ENCODE results near the gene CCL11. TPM values are rescaled to one million over a fixed set of nuclear protein-coding genes. Genes with fewer than 3 reads are reported as not detected.
A peak's percentile ranks its signal among the peaks of the same experiment; 100 is the strongest.
"Not testable (repeated sequence)": the region's sequence is repeated elsewhere in the genome, so short reads cannot be mapped to it uniquely, and the experiment has no call there.

Gene CCL11
- total RNA-seq, 1 experiment from 2014 or later, result not detected

DNA sequence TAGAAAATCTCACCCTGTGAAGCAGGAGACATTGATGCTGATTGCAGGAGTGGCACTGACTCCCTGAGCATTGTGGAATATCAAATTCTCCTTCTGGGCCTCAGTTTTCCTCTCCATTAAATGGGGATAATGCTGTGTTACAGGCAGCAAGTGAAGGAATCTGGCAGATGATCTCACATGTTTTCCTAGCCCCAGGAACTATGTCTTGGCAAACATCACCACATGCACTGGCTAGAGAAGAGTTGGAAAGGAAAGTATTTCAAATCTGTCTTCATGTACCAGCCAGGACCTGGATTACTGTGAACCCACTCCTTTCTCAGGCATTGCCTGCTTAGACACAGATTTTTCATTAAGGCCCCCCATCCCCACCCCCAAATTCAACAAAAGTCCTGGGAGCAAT, 20.1 kb downstream of the CCL11 start:
- Histone ChIP-seq H3K36me3 (no peaks in the 10 kb centered on the region), H3K9me3 (replicated peaks) (no peaks in the 10 kb centered on the region), H3K4me1 (replicated peaks) (peaks cover 11% of the 10 kb centered on the region), H3K27me3 (replicated peaks) (no peaks in the 10 kb centered on the region), H3K27ac (no peak overlapping the region), H3K4me3 (no peak overlapping the region)
- no peak for DNase-seq (ENCODE audit: low read depth in 1 of 2, low spot score in 2 of 2)

DNA sequence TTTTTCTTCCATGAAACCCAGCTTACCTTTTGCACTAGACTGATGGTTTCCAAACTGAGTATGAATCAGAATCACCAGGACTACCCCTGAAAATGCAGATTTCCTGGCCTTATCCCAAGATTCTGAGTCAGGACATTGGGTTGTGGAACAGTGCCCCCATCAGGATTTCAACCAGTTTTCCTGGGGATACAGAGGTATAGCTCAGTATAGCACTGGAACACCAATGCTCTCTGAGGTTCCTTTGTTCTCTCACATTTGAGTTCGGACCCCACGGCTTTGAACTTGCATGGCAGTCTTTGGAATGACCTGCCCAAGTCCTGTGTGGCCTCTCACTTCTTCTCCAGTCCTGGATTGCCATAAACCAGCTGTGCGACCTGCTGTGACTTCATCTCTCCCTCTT, 20.9 kb downstream of the CCL11 start:
- Histone ChIP-seq H3K4me1 (replicated peaks) (peaks cover 3% of the 10 kb centered on the region), H3K27me3 (replicated peaks) (no peaks in the 10 kb centered on the region), H3K9me3 (replicated peaks) (no peaks in the 10 kb centered on the region), H3K27ac (no peak overlapping the region), H3K4me3 (no peak overlapping the region), H3K36me3 (no peaks in the 10 kb centered on the region)
- DNase-seq (ENCODE audit: low read depth in 1 of 2, low spot score in 2 of 2), result peak; percentile 49 to 52

DNA sequence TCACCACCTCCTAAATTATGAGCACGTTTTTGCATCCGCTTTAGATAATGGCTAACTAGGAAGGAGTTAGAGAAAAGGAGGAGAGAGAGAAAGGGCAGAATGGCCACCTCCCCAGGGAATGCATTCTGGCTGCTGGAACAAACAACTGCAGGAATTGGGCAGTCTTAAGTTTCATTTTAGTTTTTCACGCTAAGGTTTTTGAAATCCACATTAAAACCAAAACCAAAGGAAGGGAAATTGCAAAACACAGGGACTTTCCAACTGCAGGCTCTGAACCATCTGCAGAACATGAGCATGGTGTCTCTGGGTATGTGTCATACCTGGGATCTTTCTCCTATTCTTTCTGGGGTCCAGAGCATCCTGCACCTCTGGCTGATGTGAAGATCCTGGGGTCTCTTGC, 21.6 kb downstream of the CCL11 start:
- Histone ChIP-seq H3K36me3 (no peaks in the 10 kb centered on the region), H3K27me3 (replicated peaks) (no peaks in the 10 kb centered on the region), H3K4me1 (replicated peaks) (no peaks in the 10 kb centered on the region; the same call in 1 of the 2 replicates), H3K4me3 (no peak overlapping the region), H3K27ac (no peak overlapping the region), H3K9me3 (replicated peaks) (no peaks in the 10 kb centered on the region)
- no peak for DNase-seq (ENCODE audit: low read depth in 1 of 2, low spot score in 2 of 2)

DNA sequence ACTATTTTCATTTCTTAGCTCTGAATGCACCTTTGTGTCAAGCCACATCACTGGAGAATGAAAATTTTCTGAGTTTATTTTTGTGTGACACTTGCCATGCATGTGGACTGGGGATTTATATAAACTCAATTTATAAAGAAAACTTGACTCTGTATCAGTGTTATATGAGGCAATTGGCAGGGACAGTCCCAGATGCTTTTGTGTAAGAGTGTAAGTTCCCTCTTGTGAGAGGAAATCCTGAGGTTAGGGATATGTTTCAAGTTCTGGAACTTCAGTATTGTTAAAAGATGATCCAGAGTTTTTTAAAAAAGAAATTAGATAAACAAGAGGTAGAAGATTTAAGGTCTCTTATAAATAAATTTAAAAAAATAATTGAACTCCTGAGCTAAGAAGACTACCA, 22.8 kb downstream of the CCL11 start:
- Histone ChIP-seq H3K4me1 (replicated peaks) (no peaks in the 10 kb centered on the region; the same call in 1 of the 2 replicates), H3K9me3 (replicated peaks) (no peaks in the 10 kb centered on the region), H3K27ac (no peak overlapping the region), H3K27me3 (replicated peaks) (no peaks in the 10 kb centered on the region), H3K4me3 (no peak overlapping the region), H3K36me3 (no peaks in the 10 kb centered on the region)
- no peak for DNase-seq (ENCODE audit: low read depth in 1 of 2, low spot score in 2 of 2)

DNA sequence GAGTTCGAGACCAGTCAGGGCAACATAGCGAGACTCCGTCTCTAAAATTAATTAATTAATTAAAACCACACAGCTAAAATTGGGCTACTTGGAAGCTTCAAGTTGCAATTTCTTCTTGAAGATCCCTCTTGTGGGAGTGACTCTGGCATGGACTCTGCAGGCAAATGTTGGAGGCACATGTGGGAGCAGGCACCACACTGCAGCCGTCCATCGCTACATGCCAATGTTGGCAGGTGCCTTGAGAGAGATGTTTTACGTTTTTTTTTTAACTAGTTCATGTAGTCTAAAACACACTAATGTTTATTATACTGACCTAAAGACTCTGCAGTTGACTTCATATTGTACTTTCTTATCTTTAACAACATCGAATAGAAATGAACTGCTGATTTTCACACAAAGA, 25.7 kb downstream of the CCL11 start:
- DNase-seq (ENCODE audit: low read depth in 1 of 2, low spot score in 2 of 2), result no peak
- H3K27me3 ChIP-seq (replicated peaks), result no peaks in the 10 kb centered on the region
- no peak overlapping the region for H3K27ac ChIP-seq
- H3K36me3 ChIP-seq, result no peaks in the 10 kb centered on the region
- H3K9me3 ChIP-seq (replicated peaks), result no peaks in the 10 kb centered on the region
- no peak overlapping the region for H3K4me3 ChIP-seq
- H3K4me1 ChIP-seq (replicated peaks), result no peaks in the 10 kb centered on the region; the same call in 1 of the 2 replicates

DNA sequence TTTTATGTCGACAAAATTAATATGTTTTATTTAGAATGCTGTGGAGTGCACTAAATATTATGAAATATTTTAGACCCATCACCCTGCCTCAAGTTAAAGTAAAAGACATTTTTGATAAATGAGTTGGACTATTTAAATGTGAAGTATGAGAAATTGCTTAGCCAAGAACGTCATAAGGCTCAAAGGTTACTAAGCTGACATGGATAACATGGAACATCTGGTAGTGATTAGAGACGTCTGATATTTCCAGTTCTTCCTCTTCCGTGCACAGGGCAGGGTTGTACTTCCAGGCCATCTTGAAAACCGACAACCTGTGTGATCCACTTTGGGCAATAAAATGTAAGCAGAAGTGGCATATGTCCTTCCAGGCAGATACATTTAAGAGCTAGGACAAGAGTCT, 26.5 kb downstream of the CCL11 start:
- Histone ChIP-seq H3K27me3 (replicated peaks) (no peaks in the 10 kb centered on the region; the same call in 1 of the 2 replicates), H3K9me3 (replicated peaks) (no peaks in the 10 kb centered on the region), H3K4me3 (no peak overlapping the region), H3K27ac (no peak overlapping the region), H3K36me3 (no peaks in the 10 kb centered on the region), H3K4me1 (replicated peaks) (no peaks in the 10 kb centered on the region)
- no peak for DNase-seq (ENCODE audit: low read depth in 1 of 2, low spot score in 2 of 2)

DNA sequence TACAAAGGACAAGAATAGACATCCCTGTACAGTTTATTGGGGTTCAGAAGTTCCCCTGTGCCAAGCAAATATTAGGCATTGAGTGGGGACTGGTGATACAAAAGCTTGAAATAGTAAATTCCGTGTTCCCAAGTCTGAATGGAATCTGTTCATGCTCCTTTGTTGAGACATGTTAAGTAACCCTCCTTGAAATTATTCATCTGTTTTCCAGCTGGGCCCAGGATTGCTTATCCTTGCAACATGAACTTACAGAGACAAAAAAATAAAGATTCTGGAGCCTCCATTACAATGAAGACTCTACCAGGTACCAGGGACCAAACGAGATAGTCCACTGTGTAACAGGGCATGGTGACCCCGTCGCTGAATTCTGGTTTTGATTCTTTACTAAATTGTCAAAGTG, 27.6 kb downstream of the CCL11 start:
- H3K4me1 ChIP-seq (replicated peaks), result no peaks in the 10 kb centered on the region
- H3K36me3 ChIP-seq, result no peaks in the 10 kb centered on the region
- no peaks in the 10 kb centered on the region; the same call in 1 of the 2 replicates for H3K27me3 ChIP-seq (replicated peaks)
- H3K9me3 ChIP-seq (replicated peaks), result no peaks in the 10 kb centered on the region
- H3K4me3 ChIP-seq, result no peak overlapping the region
- DNase-seq (ENCODE audit: low read depth in 1 of 2, low spot score in 2 of 2), result no peak
- H3K27ac ChIP-seq, result no peak overlapping the region

DNA sequence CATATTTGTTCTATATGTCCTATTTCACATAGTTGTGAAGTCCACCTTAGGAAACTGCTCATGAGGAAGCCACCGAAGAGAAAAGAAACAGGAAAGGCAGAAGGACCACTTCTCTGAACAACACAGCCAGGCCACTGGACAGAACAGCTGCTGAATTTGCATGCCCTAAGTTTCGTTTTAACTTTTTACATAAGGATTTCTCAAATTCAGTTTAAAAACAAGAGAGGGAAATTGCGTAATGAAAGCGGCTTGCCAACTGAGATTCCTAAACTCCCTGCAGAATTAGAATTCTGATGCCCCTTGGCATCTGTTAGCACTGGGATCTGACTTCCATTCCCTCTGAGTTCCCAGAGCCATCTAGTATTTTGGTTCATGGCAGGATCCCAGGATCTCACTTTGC, 28.7 kb downstream of the CCL11 start:
- H3K27ac ChIP-seq, result no peak overlapping the region
- DNase-seq (ENCODE audit: low read depth in 1 of 2, low spot score in 2 of 2), result no peak
- H3K4me3 ChIP-seq, result no peak overlapping the region

DNA sequence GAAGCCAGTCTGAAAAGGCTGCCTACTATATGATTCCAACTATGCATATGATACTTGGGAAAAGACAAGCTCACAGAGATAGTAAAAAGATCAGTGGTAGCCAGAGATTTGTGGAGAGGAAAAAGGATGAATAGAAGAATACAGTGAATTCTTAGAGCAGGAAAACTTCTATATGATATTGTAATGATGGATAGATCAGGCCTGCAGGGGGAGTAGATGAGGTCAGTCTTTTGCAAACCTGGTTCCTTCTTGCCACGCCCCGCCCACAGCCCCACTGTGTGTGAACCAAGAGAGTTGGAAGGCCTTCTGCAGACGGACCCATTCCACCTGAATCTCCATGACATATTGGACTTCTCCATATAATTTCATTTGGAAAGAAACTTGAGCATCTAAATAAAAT, 32.9 kb downstream of the CCL11 start:
- Histone ChIP-seq H3K27me3 (replicated peaks) (no peaks in the 10 kb centered on the region; the same call in 1 of the 2 replicates), H3K4me3 (no peak overlapping the region), H3K9me3 (replicated peaks) (no peaks in the 10 kb centered on the region), H3K27ac (no peak overlapping the region), H3K36me3 (no peaks in the 10 kb centered on the region), H3K4me1 (replicated peaks) (no peaks in the 10 kb centered on the region)
- DNase-seq (ENCODE audit: low read depth in 1 of 2, low spot score in 2 of 2), result no peak

More for the DNA sequence above, 28.7 kb downstream of the CCL11 start:
- Histone ChIP-seq H3K27me3 (replicated peaks) (no peaks in the 10 kb centered on the region; the same call in 1 of the 2 replicates), H3K36me3 (no peaks in the 10 kb centered on the region), H3K9me3 (replicated peaks) (no peaks in the 10 kb centered on the region), H3K4me1 (replicated peaks) (no peaks in the 10 kb centered on the region)

DNA sequence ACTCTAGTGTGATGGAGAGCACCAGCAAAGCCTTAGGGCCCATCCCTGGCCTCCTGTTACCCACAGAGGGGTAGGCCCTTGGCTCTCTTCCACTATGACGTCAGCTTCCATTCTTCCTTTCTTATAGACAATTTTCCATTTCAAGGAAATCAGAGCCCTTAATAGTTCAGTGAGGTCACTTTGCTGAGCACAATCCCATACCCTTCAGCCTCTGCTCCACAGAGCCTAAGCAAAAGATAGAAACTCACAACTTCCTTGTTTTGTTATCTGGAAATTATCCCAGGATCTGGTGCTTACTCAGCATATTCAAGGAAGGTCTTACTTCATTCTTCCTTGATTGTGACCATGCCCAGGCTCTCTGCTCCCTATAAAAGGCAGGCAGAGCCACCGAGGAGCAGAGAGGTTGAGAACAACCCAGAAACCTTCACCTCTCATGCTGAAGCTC, 33.5 kb downstream of the CCL11 start, which contains the start of gene CCL8:
Gene CCL8, plus strand, starts transcription at position 397 of the 445 bp plus-strand sequence. CDS start 67 bp downstream, outside the sequence.
- H3K4me3 ChIP-seq, result no peak within 1 kb of the TSS
- no peak within 1 kb of the TSS for H3K27ac ChIP-seq
- H3K27me3 ChIP-seq (replicated peaks), result no peaks in the 10 kb centered on the region; the same call in 1 of the 2 replicates
- DNase-seq (ENCODE audit: low read depth in 1 of 2, low spot score in 2 of 2), result no peak
- no peaks in the 10 kb centered on the region for H3K4me1 ChIP-seq (replicated peaks)
- H3K36me3 ChIP-seq, result no peaks in the 10 kb centered on the region
- H3K9me3 ChIP-seq (replicated peaks), result no peaks in the 10 kb centered on the region

DNA sequence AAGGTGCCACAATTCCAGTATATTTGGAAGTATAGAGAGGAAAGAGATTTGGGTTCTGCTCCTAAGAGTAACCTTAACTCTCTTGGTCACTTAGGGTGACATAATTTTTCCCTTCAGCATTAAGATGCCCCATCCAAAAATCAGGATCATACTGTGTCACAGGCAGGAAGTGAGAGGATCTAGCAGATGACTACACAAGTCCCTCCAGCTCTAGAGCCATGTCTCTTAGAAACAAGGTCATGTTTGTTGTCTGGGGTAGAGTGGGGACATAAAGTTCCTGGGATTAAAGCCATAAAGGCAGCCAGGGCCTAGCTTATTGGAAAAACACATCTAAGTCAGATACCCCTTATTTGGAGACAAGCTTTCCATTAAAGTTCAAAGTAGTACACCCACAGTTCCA, 36.4 kb downstream of the CCL11 start:
- no peaks in the 10 kb centered on the region for H3K27me3 ChIP-seq (replicated peaks)
- H3K9me3 ChIP-seq (replicated peaks), result no peaks in the 10 kb centered on the region
- no peaks in the 10 kb centered on the region for H3K4me1 ChIP-seq (replicated peaks)
- H3K4me3 ChIP-seq, result no peak overlapping the region
- no peak for DNase-seq (ENCODE audit: low read depth in 1 of 2, low spot score in 2 of 2)
- H3K27ac ChIP-seq, result no peak overlapping the region
- no peaks in the 10 kb centered on the region for H3K36me3 ChIP-seq

DNA sequence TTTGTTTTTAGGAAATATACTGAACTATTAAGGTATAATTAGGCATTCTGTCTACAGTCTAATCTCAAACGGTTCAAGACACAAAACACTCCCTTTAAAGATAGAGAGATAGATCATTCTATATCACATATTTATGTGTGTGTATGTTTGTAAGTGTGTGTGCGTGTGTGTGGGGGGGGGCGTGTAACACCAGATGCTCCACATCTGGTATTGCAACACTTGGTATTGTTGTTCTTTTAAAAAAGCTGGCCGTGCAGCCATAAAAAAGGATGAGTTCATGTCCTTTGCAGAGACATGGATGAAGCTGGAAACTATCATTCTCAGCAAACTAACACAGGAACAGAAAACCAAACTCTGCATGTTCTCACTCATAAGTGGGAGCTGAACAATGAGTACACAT, 42.0 kb downstream of the CCL11 start:
- not testable (repeated sequence) for H3K9me3 ChIP-seq (replicated peaks); H3K36me3 ChIP-seq; H3K4me1 ChIP-seq (replicated peaks); DNase-seq (ENCODE audit: low read depth in 1 of 2, low spot score in 2 of 2); H3K27me3 ChIP-seq (replicated peaks); H3K4me3 ChIP-seq; H3K27ac ChIP-seq

DNA sequence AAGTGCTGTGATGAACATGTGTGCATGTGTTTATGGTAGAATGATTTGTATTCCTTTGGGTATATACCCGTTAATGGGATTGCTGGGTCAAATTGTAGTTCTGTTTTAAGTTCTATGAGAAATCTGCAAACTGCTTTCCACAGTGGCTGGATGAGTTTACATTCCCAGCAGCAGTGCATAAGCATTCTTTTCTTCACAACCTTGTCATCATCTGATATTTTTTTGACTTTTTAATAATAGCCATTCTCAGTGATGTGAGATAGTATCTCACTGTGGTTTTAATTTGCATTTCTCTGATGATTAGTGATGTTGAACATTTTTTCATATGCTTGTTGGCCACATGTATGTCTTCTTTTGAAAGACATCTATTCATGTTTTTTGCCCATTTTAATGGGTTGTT, 52.2 kb downstream of the CCL11 start:
- no peaks in the 10 kb centered on the region for H3K36me3 ChIP-seq
- H3K4me1 ChIP-seq (replicated peaks), result no peaks in the 10 kb centered on the region
- no peaks in the 10 kb centered on the region for H3K27me3 ChIP-seq (replicated peaks)
- no peaks in the 10 kb centered on the region for H3K9me3 ChIP-seq (replicated peaks)
- no peak overlapping the region for H3K27ac ChIP-seq
- H3K4me3 ChIP-seq, result no peak overlapping the region
- no peak for DNase-seq (ENCODE audit: low read depth in 1 of 2, low spot score in 2 of 2)

Measured in SJSA1 (cell line).